Peyer's patch (tissue), 4 donors: ENCODE measurements around the gene CENPA.

ENCODE experiments used
- CTCF ChIP-seq, 6 experiments: fragments of 450-650 bp in 4 of 6; fragments of 200-600 bp in 2 of 6; sonication (generic) in 1 of 6; IDR thresholded peaks; one replicate each; pipeline ENCODE4 v1.5.1; 2017 to 2019; ENCODE audit warnings: antibody characterized with exemption in 6 of 6, mild to moderate bottlenecking in 3 of 6, moderate library complexity in 1 of 6
- POLR2A ChIP-seq, 2 donors: fragments of 450-650 bp; IDR thresholded peaks; one replicate each; pipeline ENCODE4 v1.5.1; 2017; ENCODE audit warnings: antibody characterized with exemption in 2 of 2, mild to moderate bottlenecking in 2 of 2, moderate library complexity in 2 of 2

GRCh38 chr2:26818255-26818654, 32.4 kb downstream of the CENPA start:
- TF ChIP-seq CTCF (IDR thresholded peaks at IDR 0.05) (no peak), POLR2A (IDR thresholded peaks at IDR 0.05) (no peak)
